ENCODE data around the gene HOMER2. TPM values are rescaled to one million over a fixed set of nuclear protein-coding genes. Genes with fewer than 3 reads are reported as not detected.
A peak's percentile ranks its signal among the peaks of the same experiment; 100 is the strongest.

HOMER2 gene
- total and polyA plus RNA-seq, 9 of the 15 experiments (the other 6 are each of a cell fraction or from before 2014, with no cell fraction given): 0.13 to 0.47 (median 0.29) TPM; not detected in 1

DNA sequence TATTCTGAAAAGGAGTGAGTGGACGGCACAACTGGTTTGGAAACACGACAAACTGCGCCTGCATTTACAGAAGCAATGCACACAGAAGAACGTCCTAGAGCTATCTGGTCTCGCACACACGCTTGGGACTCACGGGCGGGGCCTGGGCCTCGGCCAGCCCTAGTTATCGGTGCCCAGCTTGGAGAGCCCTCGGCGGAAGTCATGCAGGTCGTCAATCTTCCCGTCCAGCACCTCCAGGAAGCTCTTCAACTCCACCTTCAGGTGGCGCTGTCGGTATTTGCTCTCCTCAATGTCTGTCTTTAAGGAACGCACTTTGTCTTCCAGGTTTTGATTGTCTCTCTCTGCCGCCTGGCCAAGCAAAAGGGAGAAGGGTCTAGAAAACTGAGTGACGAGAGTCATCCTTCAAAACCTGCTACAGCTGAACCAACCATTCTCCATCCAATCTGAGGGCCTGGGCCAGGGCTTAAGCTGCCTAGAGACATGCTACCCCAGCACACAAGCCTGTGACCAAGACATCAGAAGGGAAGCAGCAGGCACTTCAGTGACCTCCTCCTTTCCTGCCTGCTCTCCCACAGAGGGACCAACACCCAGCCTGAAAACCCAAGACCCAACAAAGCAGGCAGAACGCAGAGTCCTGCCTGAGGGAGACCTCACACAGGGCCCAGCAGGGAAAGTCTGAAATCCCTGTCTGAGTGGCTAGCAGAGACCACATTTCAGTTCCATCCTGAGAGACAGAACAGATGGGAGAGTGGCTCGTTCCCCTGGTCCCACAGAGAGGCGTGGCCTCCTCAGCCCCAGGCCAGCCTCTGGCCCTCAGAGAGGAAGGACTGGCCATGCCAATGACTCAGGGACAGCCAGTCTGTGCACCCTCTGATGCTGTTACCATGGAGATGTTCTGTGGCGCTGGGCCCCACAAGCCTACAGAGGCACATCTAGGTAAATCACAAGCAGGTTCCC, 102.7 kb downstream of the HOMER2 start:
- ChIA-PET CTCF (ENCODE audit: low intra/inter-chr PET ratio) (interaction anchor here (1.1 to 1.8 kb wide), 2 partner anchors 150 to 162 kb away, joined by 5 to 6 read pairs; partner anchors contain the start of gene C15orf40), POLR2A (interaction anchor here (0.7 to 3.3 kb wide), 13 partner anchors 9 to 310 kb away, joined by 3 to 14 read pairs (median 3); no protein-coding TSS in a partner anchor)
- Histone ChIP-seq H3K9me3 (replicated peaks; ENCODE audit: control insufficient read depth, insufficient read depth, low read depth, low read length) (no peaks in the 10 kb centered on the region), H2AFZ (ENCODE audit: low read depth, low read length) (peak overlapping the region; percentile 95), H3K4me1 (replicated peaks in 1 of 2; ENCODE audit: control insufficient read depth in 2 of 2, insufficient read depth in 2 of 2, low read length in 2 of 2) (peaks cover 35 to 55% of the 10 kb centered on the region in 2 experiments; a peak in 4 of 5 replicates), H3K79me2 (ENCODE audit: control insufficient read depth, insufficient read depth, low read length) (no peaks in the 10 kb centered on the region), H4K20me1 (replicated peaks; ENCODE audit: control insufficient read depth, insufficient read depth, low read length) (no peaks in the 10 kb centered on the region), H3K36me3 (ENCODE audit: control insufficient read depth, insufficient read depth, low read length) (no peaks in the 10 kb centered on the region), H3K4me3 (no peak overlapping the region), H3K9ac (ENCODE audit: insufficient read depth in 1 of 2, low read depth in 2 of 2, low read length in 2 of 2) (peak overlapping the region; percentile 56 to 59; a peak in 3 of 4 replicates), H3K4me2 (ENCODE audit: insufficient read depth, low read length) (peak overlapping the region; percentile 74), H3K27ac (ENCODE audit: extremely low read depth, low read depth, low read length) (peak overlapping the region; percentile 72), H3K27me3 (ENCODE audit: control insufficient read depth in 2 of 2, insufficient read depth in 2 of 2, low read length in 2 of 2) (no peaks in the 10 kb centered on the region), H3K9me1 (ENCODE audit: control insufficient read depth, insufficient read depth, low read length) (no peaks in the 10 kb centered on the region)
- intact Hi-C loops (cut with micrococcal nuclease) (loop anchor here (1.0 to 5.0 kb wide), 4 partner anchors 38 to 357 kb away; partner anchors contain the start of genes HDGFL3 and RAMAC), in situ Hi-C loops (cut with MboI) (loop anchor here (10.0 kb wide), 1 partner anchor 135 kb away; the partner anchor contains the start of gene RAMAC)
- FAIRE-seq (peak; percentile 99), DNase-seq (ENCODE audit: extremely low read depth in 1 of 4, low spot score in 3 of 4) (peak; percentile 90 to 99 (median 91)), ATAC-seq (peak; percentile 97)
- BruUV-seq (replicated peaks): no TSS peak
- WGBS (ENCODE audit: insufficient coverage, low coverage, missing lambda C conversion rate): 11% methylated on average over 23 of the region's 23 CpGs
- TF ChIP-seq ZFP36 (IDR thresholded peaks at IDR 0.05; ENCODE audit: low read depth, low read length, partially characterized antibody) (no peak), MEF2D (tag; conservative IDR thresholded peaks at IDR 0.05; ENCODE audit: low read depth) (0 out of 2 replicates have a peak, but pooled peaks have one; percentile 37), POLR3G (IDR thresholded peaks at IDR 0.05; ENCODE audit: extremely low read depth, insufficient read length, insufficient replicate concordance) (no peak), TAF9B (IDR thresholded peaks at IDR 0.05; ENCODE audit: partially characterized antibody) (no peak), TBP (optimal IDR thresholded peaks at IDR 0.05; ENCODE audit: low read depth, low read length) (peak; percentile 31), ATF1 (CRISPR knock-in tag; IDR thresholded peaks at IDR 0.05) (no peak), ATF1 (tag; IDR thresholded peaks at IDR 0.05) (peak; percentile 59; the same call in 1 of the 2 replicates), MAFG (tag; conservative IDR thresholded peaks at IDR 0.05) (no peak), ZC3H8 (IDR thresholded peaks at IDR 0.05) (no peak)
- TF ChIP-seq, protein P1, sequence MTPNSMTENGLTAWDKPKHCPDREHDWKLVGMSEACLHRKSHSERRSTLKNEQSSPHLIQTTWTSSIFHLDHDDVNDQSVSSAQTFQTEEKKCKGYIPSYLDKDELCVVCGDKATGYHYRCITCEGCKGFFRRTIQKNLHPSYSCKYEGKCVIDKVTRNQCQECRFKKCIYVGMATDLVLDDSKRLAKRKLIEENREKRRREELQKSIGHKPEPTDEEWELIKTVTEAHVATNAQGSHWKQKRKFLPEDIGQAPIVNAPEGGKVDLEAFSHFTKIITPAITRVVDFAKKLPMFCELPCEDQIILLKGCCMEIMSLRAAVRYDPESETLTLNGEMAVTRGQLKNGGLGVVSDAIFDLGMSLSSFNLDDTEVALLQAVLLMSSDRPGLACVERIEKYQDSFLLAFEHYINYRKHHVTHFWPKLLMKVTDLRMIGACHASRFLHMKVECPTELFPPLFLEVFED (CRISPR knock-in tag; conservative IDR thresholded peaks at IDR 0.05): no peak
- TF ChIP-seq, protein P2, sequence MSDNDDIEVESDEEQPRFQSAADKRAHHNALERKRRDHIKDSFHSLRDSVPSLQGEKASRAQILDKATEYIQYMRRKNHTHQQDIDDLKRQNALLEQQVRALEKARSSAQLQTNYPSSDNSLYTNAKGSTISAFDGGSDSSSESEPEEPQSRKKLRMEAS (CRISPR knock-in tag; IDR thresholded peaks at IDR 0.05): peak; percentile 79
- TF ChIP-seq, protein P3, sequence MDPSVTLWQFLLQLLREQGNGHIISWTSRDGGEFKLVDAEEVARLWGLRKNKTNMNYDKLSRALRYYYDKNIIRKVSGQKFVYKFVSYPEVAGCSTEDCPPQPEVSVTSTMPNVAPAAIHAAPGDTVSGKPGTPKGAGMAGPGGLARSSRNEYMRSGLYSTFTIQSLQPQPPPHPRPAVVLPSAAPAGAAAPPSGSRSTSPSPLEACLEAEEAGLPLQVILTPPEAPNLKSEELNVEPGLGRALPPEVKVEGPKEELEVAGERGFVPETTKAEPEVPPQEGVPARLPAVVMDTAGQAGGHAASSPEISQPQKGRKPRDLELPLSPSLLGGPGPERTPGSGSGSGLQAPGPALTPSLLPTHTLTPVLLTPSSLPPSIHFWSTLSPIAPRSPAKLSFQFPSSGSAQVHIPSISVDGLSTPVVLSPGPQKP (CRISPR knock-in tag; IDR thresholded peaks at IDR 0.05): no peak
- TF ChIP-seq, protein P4, sequence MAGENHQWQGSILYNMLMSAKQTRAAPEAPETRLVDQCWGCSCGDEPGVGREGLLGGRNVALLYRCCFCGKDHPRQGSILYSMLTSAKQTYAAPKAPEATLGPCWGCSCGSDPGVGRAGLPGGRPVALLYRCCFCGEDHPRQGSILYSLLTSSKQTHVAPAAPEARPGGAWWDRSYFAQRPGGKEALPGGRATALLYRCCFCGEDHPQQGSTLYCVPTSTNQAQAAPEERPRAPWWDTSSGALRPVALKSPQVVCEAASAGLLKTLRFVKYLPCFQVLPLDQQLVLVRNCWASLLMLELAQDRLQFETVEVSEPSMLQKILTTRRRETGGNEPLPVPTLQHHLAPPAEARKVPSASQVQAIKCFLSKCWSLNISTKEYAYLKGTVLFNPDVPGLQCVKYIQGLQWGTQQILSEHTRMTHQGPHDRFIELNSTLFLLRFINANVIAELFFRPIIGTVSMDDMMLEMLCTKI (IDR thresholded peaks at IDR 0.05; ENCODE audit: partially characterized antibody): no peak
- TF ChIP-seq, protein P5, sequence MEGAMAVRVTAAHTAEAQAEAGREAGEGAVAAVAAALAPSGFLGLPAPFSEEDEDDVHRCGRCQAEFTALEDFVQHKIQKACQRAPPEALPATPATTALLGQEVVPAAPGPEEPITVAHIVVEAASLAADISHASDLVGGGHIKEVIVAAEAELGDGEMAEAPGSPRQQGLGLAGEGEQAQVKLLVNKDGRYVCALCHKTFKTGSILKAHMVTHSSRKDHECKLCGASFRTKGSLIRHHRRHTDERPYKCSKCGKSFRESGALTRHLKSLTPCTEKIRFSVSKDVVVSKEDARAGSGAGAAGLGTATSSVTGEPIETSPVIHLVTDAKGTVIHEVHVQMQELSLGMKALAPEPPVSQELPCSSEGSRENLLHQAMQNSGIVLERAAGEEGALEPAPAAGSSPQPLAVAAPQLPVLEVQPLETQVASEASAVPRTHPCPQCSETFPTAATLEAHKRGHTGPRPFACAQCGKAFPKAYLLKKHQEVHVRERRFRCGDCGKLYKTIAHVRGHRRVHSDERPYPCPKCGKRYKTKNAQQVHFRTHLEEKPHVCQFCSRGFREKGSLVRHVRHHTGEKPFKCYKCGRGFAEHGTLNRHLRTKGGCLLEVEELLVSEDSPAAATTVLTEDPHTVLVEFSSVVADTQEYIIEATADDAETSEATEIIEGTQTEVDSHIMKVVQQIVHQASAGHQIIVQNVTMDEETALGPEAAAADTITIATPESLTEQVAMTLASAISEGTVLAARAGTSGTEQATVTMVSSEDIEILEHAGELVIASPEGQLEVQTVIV (CRISPR knock-in tag; IDR thresholded peaks at IDR 0.05; ENCODE audit: borderline replicate concordance): no peak

Data from K562 (cell line).